HepG2 (cell line): ENCODE results near the gene OR52E1.

Experiments
- CHD2 ChIP-seq: IDR thresholded peaks from 2 replicates; pipeline ENCODE4 v1.6.1; 2011; ENCODE audit warnings: low read depth, low read length, improper control_type of control experiment
- CTCF ChIP-seq: sonication (generic); formaldehyde crosslinking; IDR thresholded peaks from 2 replicates; pipeline ENCODE4 v1.5.0; 2020; ENCODE audit warnings: mild to moderate bottlenecking, missing genetic modification reagents, moderate library complexity
- KDM5A ChIP-seq: fragments of 200-600 bp; sonication (generic); IDR thresholded peaks from 2 replicates; pipeline ENCODE4 v1.7.0; 2018; ENCODE audit warnings: antibody characterized with exemption, mild to moderate bottlenecking, low read length, borderline replicate concordance
- MTA3 ChIP-seq: sonication (generic); formaldehyde crosslinking; IDR thresholded peaks from 2 replicates; pipeline ENCODE4 v1.4.0; 2020; ENCODE audit warnings: missing genetic modification reagents
- NR3C1 ChIP-seq: sonication (generic); formaldehyde crosslinking; IDR thresholded peaks from 2 replicates; pipeline ENCODE4 v1.4.0; 2020; ENCODE audit warnings: missing genetic modification reagents
- POLR2AphosphoS5 ChIP-seq: IDR thresholded peaks from 2 replicates; pipeline ENCODE4 v1.6.1; 2012; ENCODE audit warnings: low read depth, low read length
- RBM22 ChIP-seq: fragments of 200-400 bp; formaldehyde crosslinking; optimal IDR thresholded peaks from 2 replicates; pipeline ENCODE3; 2017; ENCODE audit warnings: mild to moderate bottlenecking, low read length, moderate library complexity
- SALL1 ChIP-seq: sonication (generic); formaldehyde crosslinking; IDR thresholded peaks from 2 replicates; pipeline ENCODE4 v1.8.0; 2022; ENCODE audit warnings: mild to moderate bottlenecking, missing genetic modification reagents
- SNAPC4 ChIP-seq: sonication (generic); formaldehyde crosslinking; IDR thresholded peaks from 2 replicates; pipeline ENCODE4 v1.4.0; 2020; ENCODE audit warnings: mild to moderate bottlenecking, missing genetic modification reagents
- TAF1 ChIP-seq: sonication (generic); formaldehyde crosslinking; IDR thresholded peaks from 2 replicates; pipeline ENCODE4 v1.4.0; 2020; ENCODE audit warnings: missing genetic modification reagents
- ZFP90 ChIP-seq: sonication (generic); formaldehyde crosslinking; IDR thresholded peaks from 2 replicates; pipeline ENCODE4 v1.8.0; 2022; ENCODE audit warnings: missing genetic modification reagents, mild to moderate bottlenecking, inconsistent platforms, borderline replicate concordance

- TF ChIP-seq KDM5A, result no peak
- TF ChIP-seq CTCF (CRISPR knock-in tag), result no peak
- TF ChIP-seq RBM22, result no peak
- no peak for TF ChIP-seq TAF1 (CRISPR knock-in tag)
- TF ChIP-seq MTA3, result no peak
- no peak for TF ChIP-seq ZFP90 (CRISPR knock-in tag)
- TF ChIP-seq CHD2, result no peak
- TF ChIP-seq NR3C1 (CRISPR knock-in tag), result no peak
- TF ChIP-seq SALL1 (CRISPR knock-in tag), result no peak
- TF ChIP-seq POLR2AphosphoS5, result no peak
- TF ChIP-seq SNAPC4, result no peak
These were observed 28.5 kb upstream of the OR52E1 start for GRCh38 chr11:5040876-5041275.
